ENCODE data around the gene TMSB15C.
A peak's percentile ranks its signal among the peaks of the same experiment; 100 is the strongest.
"Not testable (repeated sequence)": the region's sequence is repeated elsewhere in the genome, so short reads cannot be mapped to it uniquely, and the experiment has no call there.

The TMSB15C gene

GRCh38 chrX:104075778-104076445 is at the start of gene TMSB15C:
Gene TMSB15C, minus strand, starts transcription at chrX:104076236.
- not testable (repeated sequence) for DNase-seq

- no peak for DNase-seq
These were observed 46.8 kb upstream of the TMSB15C start for GRCh38 chrX:104122829-104123228.

GRCh38 chrX:104118765-104119164 is 42.7 kb upstream of the TMSB15C start:
- peak; percentile 20 for DNase-seq

GRCh38 chrX:104117759-104118158 is 41.7 kb upstream of the TMSB15C start:
- DNase-seq, result no peak

GRCh38 chrX:104113222-104113965 is 37.4 kb upstream of the TMSB15C start:
- peak; percentile 24 for DNase-seq

- no peak for DNase-seq
These were observed 36.4 kb upstream of the TMSB15C start, which contains the start of gene ZCCHC18 for GRCh38 chrX:104112326-104112951. Gene ZCCHC18, plus strand, starts transcription at chrX:104112523. Its CDS starts 1,589 bp downstream, at chrX:104114112.

- DNase-seq, result not testable (repeated sequence)
These were observed 34.6 kb upstream of the TMSB15C start for GRCh38 chrX:104110491-104111240.

- DNase-seq, result no peak
These were observed 32.9 kb upstream of the TMSB15C start for GRCh38 chrX:104108955-104109354.

- DNase-seq, result no peak
These were observed 29.6 kb upstream of the TMSB15C start for GRCh38 chrX:104105330-104106262.

- no peak for DNase-seq
These were observed 28.6 kb upstream of the TMSB15C start for GRCh38 chrX:104104676-104105075.

GRCh38 chrX:104098919-104099318 is 22.9 kb upstream of the TMSB15C start:
- DNase-seq, result no peak

GRCh38 chrX:104098151-104098808 is 22.2 kb upstream of the TMSB15C start:
- peak; percentile 27 for DNase-seq

GRCh38 chrX:104085919-104086318 is 9.9 kb upstream of the TMSB15C start:
- no peak for DNase-seq

GRCh38 chrX:104085477-104085876 is 9.4 kb upstream of the TMSB15C start:
- no peak for DNase-seq

- DNase-seq, result no peak
These were observed 8.7 kb upstream of the TMSB15C start for GRCh38 chrX:104084534-104085277.

- DNase-seq, result no peak
These were observed 8.0 kb upstream of the TMSB15C start for GRCh38 chrX:104084063-104084462.

GRCh38 chrX:104077854-104078253 is 1.8 kb upstream of the TMSB15C start:
- not testable (repeated sequence) for DNase-seq

GRCh38 chrX:104062636-104063035 is 13.4 kb downstream of the TMSB15C start:
- DNase-seq, result not testable (repeated sequence)

GRCh38 chrX:104054956-104055355 is 21.1 kb downstream of the TMSB15C start:
- DNase-seq, result not testable (repeated sequence)

- DNase-seq, result no peak
These were observed 28.9 kb downstream of the TMSB15C start for GRCh38 chrX:104047171-104047570.

GRCh38 chrX:104045642-104046041 is 30.4 kb downstream of the TMSB15C start:
- no peak for DNase-seq
